Measurements from ENCODE around the gene SFXN5.

GRCh38 chr2:73080321-73081131 lies 9.0 kb upstream of the SFXN5 start:
- no peak for TF ChIP-seq CTCF (IDR thresholded peaks at IDR 0.05; ENCODE audit: insufficient read depth, low read depth, low read length)
- TF ChIP-seq EZH2 (IDR thresholded peaks at IDR 0.05; ENCODE audit: insufficient read depth, low read length) = no peak
